Measurements from ENCODE around the gene SFT2D1. TPM values are rescaled to one million over a fixed set of nuclear protein-coding genes. Genes with fewer than 3 reads are reported as not detected.

The SFT2D1 gene
- polyA plus RNA-seq, 3 donors = 48.1 to 166 (median 140) TPM

- H3K27me3 Mint-ChIP-seq (ENCODE audit: low read depth in 3 of 3) = no peaks in the 10 kb centered on the region
- H3K36me3 Mint-ChIP-seq = no peaks in the 10 kb centered on the region
- Histone ChIP-seq H3K4me2 (replicated peaks; ENCODE audit: extremely low read depth, low read length, poor library complexity, severe bottlenecking) (no peak overlapping the region), H3K27me3 (ENCODE audit: control insufficient read depth in 2 of 2, insufficient read depth in 2 of 2, low read length in 2 of 2) (no peaks in the 10 kb centered on the region), H3K4me1 (ENCODE audit: control insufficient read depth in 1 of 2, insufficient read depth in 2 of 2, low read length in 2 of 2) (peaks cover 8 to 9% of the 10 kb centered on the region in 2 donors), H3K36me3 (replicated peaks in 1 of 2; ENCODE audit: control insufficient read depth in 1 of 2, insufficient read depth in 2 of 2, low read length in 2 of 2) (no peaks in the 10 kb centered on the region), H3K4me3 (replicated peaks in 1 of 3; ENCODE audit: low read depth in 2 of 3, low read length in 3 of 3) (no peak overlapping the region), H3K27ac (ENCODE audit: low read depth in 1 of 2, low read length in 2 of 2) (no peak overlapping the region), H3K9me3 (replicated peaks in 1 of 2; ENCODE audit: control insufficient read depth in 1 of 2, insufficient read depth in 1 of 2, low read length in 2 of 2) (no peaks in the 10 kb centered on the region), H4K20me1 (ENCODE audit: insufficient read depth, low read length) (no peaks in the 10 kb centered on the region), H3K9ac (ENCODE audit: insufficient read depth, low read length, poor library complexity, severe bottlenecking) (no peak overlapping the region), H2AFZ (ENCODE audit: insufficient read depth, low read depth, low read length, poor library complexity, severe bottlenecking) (no peak overlapping the region), H3K79me2 (ENCODE audit: insufficient read depth, low read length) (no peaks in the 10 kb centered on the region)
- 100% methylated on average over 1 of the region's 5 CpGs for WGBS (ENCODE audit: insufficient coverage)
- H3K27ac Mint-ChIP-seq = no peak overlapping the region
- intact Hi-C loops (cut with micrococcal nuclease) = no loop called here
- DNase-seq = no peak
- no peak for TF ChIP-seq CTCF (IDR thresholded peaks at IDR 0.05)
- no peak overlapping the region for H3K4me3 Mint-ChIP-seq
- peaks cover 20% of the 10 kb centered on the region for H3K4me1 Mint-ChIP-seq
- peaks cover 0 to 5% (median 2%) of the 10 kb centered on the region in 7 donors for H3K9me3 Mint-ChIP-seq
These were observed 13.2 kb upstream of the SFT2D1 start for GRCh38 chr6:166355552-166355951.

DNA sequence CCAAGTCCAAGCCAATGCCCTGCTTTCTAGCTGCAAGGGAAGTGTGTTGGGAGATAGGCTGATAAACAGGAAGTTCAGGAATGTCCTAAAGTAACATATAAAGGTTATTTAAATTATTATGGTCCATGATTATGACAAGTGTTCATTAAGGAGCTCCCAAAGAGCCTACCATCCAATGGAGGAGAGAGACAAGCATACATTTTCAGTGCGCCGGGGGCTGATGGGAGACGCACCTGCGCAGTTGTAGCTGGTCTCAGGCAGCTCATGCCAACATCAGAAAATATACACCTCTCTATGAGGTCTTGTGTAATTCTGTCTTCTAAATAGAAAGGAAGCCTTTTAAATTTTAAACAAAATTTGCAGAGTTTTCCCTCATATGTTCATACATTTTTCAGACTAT is 12.6 kb upstream of the SFT2D1 start:
- Mint-ChIP-seq H3K9me3 (peaks cover 0 to 6% (median 2%) of the 10 kb centered on the region in 7 donors), H3K27ac (no peak overlapping the region), H3K27me3 (ENCODE audit: low read depth in 3 of 3) (no peaks in the 10 kb centered on the region), H3K36me3 (no peaks in the 10 kb centered on the region), H3K4me3 (no peak overlapping the region), H3K4me1 (peaks cover 14% of the 10 kb centered on the region)
- Histone ChIP-seq H2AFZ (ENCODE audit: insufficient read depth, low read depth, low read length, poor library complexity, severe bottlenecking) (no peak overlapping the region), H3K27me3 (ENCODE audit: control insufficient read depth in 2 of 2, insufficient read depth in 2 of 2, low read length in 2 of 2) (no peaks in the 10 kb centered on the region), H3K9me3 (replicated peaks in 1 of 2; ENCODE audit: control insufficient read depth in 1 of 2, insufficient read depth in 1 of 2, low read length in 2 of 2) (no peaks in the 10 kb centered on the region), H3K4me3 (replicated peaks in 1 of 3; ENCODE audit: low read depth in 2 of 3, low read length in 3 of 3) (no peak overlapping the region), H3K9ac (ENCODE audit: insufficient read depth, low read length, poor library complexity, severe bottlenecking) (no peak overlapping the region), H3K4me2 (replicated peaks; ENCODE audit: extremely low read depth, low read length, poor library complexity, severe bottlenecking) (no peak overlapping the region), H4K20me1 (ENCODE audit: insufficient read depth, low read length) (no peaks in the 10 kb centered on the region), H3K4me1 (ENCODE audit: control insufficient read depth in 1 of 2, insufficient read depth in 2 of 2, low read length in 2 of 2) (peaks cover 2 to 5% of the 10 kb centered on the region in 2 donors), H3K36me3 (replicated peaks in 1 of 2; ENCODE audit: control insufficient read depth in 1 of 2, insufficient read depth in 2 of 2, low read length in 2 of 2) (no peaks in the 10 kb centered on the region), H3K79me2 (ENCODE audit: insufficient read depth, low read length) (no peaks in the 10 kb centered on the region), H3K27ac (ENCODE audit: low read depth in 1 of 2, low read length in 2 of 2) (no peak overlapping the region)
- no peak for DNase-seq
- no CpG with 5 or more reads among the region's 4 CpGs for WGBS (ENCODE audit: insufficient coverage)
- TF ChIP-seq CTCF (IDR thresholded peaks at IDR 0.05) = no peak
- intact Hi-C loops (cut with micrococcal nuclease) = no loop called here

Data from CD14-positive monocyte (primary cell).